Stimulated activated CD4-positive, alpha-beta T cell treated with anti-CD3 and anti-CD28 coated beads, Interleukin-15, amount 100 ng/mL, for 1 hour (primary cell): ENCODE results near the gene NUP50.

Source experiments
- DNase-seq, 2 donors: peaks; one replicate each; pipeline ENCODE4 v3.0.0-alpha.2; 2020; ENCODE audit warnings: low read depth in 1 of 2, low spot score in 1 of 2

The NUP50 gene

DNA sequence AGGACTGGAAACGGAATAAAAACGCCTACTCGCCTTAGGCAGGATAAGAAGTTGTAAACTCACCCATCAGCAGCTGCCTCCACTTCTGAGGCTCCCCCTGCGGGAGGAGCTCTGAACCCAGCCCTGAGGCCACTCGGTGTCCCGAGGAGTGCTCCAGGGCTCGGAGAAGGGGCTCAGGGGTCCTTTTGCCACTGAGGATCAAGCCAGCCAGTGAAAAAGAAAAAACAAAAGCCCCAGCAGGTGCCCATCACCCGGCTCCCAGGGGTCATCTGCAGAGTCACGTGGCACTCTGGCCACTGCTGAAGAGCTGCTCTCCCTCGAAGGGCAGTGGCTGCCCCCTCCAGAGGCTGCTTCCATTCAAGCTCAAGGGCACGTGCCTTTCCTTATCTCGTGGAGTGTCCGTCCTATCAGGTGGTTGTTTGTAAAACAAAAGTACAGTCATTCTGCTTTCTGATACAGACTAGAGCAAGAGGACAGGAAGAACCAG is 29.0 kb downstream of the NUP50 start:
- DNase-seq: no peak

DNA sequence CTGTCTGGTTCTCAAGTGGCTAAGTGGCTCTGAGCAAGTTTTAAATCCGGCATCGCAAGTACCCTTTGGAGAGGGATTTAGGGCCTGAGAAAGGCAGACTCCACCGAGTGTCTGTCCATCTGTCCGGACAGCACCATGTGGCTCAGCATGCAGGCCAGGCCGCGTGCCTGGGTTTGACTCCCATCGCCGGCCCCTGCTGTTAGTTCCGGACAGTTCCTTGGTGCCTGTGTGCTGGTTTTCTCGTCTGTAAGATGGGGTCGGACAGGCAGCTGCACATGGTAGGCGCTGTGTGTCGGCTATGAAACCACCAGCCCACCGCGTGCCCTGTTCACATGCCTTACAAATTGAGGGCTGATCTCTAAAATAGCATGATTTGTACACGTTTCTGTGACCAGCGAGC is 31.0 kb downstream of the NUP50 start:
- no peak for DNase-seq

DNA sequence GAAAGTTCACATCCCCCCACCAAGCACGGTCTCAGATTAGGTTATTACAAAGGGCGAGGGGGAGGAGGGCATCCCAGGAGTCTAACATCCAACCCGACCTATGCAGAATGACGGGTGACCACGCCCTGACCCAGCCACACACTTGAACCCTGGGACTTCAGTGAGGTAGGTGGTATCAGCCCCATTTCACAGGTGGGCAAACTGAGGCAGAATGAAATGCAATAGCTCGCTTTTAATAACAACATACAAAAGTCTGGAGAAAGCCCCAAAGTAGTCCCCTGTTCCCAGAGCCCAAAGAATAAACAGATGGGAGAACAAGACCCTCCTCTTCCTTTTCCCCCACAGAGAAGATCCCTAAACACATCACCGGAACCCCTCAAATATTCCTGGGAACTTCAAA is 31.9 kb downstream of the NUP50 start:
- DNase-seq: no peak

DNA sequence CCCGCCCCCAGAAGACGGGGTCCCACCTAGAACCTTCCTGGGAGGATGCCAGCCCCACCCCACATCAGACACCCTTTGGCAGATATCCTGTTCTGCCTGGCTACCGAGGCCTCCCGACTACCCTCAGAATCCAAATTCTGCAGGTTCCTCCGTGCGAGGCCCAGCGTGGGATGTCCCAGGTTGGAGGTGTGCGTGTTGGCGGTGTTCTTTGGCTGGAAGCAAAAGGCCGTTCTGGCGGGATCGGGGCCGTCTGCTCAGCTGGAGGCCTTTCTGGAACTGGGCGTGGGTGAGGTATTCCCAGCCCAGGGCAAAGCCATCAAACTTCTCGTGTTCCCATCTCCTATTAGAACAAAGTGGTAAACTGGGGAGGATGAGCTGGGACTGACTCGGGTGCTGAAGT is 32.6 kb downstream of the NUP50 start:
- DNase-seq: no peak

DNA sequence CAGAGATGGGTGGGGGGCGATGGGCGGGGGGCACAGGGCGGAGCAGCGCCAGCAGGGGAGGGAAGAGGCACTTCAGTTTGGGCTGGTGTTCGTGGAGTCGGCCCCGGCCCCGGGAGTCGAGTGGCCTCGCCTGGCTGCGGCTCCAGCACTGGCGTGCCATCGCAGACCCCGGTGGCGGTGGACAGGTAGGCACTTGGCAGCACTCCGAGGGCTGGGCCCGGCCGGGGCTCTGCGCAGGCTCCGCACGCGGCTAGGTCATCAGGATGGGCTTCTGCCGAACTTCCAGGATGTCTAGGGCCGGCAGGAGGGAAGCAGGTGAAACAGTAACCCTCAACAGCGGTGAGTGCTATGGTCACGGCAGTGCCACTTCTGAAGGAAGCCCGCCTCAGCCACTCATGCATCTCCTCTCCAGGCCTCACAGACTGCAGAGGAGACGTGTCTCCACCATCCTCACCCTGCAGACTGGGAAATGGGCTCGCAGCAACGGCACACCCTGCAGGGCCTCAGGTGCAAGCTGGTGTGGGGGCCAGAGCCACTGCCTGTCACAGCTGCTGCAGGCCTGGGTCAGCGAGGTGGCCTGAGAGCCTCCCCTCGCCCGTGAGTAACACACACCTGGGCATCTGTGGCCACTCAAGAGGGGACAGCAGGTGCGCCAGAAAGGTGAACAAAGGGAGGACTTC is 33.3 kb downstream of the NUP50 start:
- no peak for DNase-seq

DNA sequence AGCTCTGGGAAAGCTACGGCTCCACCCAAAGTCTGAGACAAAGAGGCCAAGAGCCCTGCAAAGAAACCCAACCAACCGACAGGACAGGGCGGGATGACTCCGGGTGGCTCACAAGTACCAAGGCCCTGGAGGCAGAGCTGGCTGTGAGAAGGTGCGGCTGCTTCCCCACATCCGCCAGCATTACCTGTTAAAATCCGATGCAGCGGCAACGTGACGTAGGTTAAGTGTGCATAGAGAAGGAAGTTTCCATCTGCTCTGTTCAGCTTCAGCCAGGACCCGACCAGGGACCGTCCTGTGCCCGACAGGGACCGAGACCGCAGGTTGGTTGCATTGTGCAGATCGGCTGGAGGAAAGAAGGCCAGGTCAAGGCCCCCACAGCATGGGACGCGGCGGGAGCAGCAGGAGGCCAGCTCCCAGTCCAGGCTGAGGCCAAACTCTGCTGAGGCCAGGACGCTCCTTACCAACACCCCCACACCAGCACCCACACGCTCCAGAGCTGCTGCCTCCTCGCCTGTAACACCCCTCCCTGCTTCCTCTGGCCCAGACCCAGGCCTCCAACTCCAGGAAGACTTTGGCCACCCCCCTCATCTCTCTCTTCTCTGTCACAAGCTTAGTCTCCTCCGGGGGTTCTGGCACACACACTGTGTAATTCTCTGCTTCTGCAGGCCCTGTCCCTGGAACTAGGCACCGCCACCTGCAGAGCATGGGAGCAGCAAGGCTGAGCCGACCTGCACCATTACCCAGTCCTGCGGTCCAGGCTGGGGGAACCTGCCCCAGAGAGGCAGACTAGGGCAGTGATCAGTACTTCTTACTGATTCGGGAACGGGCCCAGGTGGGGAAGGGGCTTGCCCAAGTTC is 34.1 kb downstream of the NUP50 start:
- DNase-seq: no peak

DNA sequence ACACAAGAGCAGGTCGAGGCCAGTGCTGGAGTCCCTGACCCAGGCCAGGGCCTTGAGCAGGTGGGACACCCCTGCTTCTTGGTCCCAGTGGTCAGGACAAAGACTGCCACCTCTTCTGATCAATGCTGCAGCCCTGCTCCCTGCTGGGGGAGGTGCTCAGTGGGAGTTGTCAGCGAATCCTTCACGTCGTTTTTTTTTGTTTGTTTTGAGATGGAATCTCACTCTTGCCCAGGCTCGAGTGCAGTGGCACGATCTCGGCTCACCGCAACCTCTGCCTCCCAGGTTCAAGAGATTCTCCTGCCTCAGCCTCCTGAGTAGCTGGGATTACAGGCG is 34.7 kb downstream of the NUP50 start:
- DNase-seq: no peak

- DNase-seq: no peak
Measured at GRCh38 chr22:45199723-45200122, 36.0 kb downstream of the NUP50 start.

- DNase-seq: no peak
Measured at GRCh38 chr22:45200230-45200629, 36.5 kb downstream of the NUP50 start.

DNA sequence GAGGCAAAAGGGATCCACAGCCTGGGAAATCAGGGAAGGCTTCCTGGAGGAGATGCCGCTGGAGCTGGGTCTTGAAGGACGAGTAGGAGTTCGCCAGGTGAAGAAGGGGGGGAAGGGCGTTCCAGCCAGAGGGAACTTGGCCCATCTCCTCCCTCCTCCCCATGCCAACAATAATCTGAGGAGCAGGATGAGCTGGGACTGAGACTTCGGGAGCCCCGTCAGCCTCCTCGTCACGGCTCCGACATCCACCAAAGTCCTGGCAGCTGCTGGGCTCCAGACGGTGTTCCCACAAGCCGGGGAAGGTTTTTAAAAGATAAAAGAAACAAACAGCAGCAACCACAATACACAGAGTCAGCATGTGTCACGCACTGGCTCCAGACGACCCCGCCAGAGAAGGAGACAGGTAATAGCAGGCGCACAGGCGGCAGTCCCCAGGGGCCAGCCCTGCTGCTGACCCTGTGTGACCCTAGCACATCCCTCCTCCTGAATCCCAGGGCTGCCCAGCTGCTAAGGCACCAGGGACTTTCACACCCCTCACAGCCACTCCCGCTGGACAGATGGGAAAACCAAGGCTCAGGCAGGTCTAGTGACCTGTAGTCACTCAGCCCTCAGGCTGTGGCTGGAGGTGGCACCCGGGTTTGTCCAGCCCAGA is 37.3 kb downstream of the NUP50 start:
- no peak for DNase-seq

DNA sequence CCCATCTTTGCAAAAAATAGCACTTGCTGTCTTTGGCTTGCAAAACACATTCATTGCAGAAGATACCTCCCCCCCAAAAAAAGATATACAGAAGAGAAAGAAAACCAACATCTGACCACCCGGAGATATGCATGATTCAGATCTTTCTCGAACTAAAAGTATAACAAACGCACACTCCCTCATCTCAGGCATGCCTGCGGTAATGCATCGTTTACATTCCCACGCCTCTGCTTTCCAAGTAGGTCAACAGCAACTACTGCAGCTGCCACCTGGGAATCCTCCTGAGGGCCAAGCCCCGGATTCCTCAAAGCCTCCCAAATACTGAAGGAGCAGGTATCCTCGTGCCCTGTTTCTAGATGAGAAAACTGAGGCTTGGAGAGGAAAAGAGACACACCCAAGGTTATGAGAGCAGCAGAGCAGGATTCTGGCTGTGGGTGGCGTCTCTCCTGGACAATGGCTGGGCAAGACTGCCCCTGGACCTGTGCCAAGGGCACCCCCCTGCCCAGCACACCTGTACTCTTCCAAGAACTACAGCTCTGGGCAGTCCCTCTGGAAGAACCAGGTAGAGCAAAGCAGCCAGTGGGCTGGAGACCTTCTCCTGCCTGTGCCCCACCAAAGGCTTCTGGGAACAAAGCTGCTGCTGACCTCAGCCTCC is 38.1 kb downstream of the NUP50 start:
- DNase-seq: no peak

DNA sequence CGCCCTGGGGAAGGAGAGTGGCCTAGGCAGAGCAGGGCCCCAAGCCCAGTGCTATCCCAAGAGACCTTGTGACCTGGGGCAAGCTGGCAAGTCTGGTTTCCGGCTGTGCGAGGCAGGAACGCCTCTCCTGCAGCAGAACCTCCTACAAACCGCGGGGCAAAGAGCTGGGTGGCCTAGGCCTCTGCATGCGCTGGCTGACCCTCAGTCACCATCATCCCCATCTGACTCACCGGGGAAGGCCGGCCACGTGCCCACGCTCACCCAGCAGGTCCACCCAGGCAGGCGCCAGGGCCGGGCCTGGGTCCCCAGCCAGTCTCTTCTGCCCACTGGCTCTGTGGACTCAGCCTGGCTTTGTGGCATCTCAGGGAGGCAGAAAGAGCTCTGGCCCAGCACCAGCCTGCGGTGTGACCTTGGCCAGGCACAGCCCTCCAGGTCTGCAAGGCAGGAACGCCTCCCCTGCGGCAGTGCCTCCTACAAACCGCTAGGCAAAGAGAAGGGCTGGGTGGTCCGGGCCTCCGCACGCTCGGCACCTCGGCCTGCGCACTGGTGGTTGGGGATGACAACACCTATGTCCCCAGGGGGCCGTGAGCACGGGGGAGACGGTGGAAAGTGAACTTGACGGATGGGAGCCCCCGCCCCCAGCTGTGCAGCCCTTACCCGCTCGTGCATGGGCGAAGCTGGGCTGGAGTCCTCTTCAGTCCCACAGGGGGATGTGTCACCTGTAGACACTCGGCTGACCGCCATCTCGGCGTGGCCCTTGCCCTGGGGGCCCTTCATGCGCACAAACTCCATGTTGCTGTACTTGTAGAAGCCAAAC is 38.8 kb downstream of the NUP50 start:
- DNase-seq: no peak

- DNase-seq: no peak
Measured at GRCh38 chr22:45203150-45203951, 39.6 kb downstream of the NUP50 start.

DNA sequence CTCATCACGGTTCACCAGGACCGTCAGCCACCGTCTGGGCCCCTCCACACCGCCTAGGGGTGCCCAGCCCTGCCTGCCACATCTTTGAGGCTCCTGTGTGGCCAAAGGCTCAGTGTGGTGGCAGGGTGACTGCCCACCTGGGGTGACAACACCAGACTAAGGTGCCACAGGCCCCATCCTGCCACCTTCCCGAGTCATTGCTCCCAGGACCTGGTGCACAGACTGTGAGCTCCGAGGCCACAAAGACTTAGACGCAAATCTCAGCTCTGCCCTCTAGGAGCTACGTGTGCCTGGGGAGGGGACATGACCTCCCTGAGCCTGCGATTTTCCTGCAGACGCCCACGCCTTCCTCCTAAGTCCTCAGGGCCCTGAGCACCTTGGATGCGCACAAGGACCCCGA is 40.5 kb downstream of the NUP50 start:
- DNase-seq: no peak

- no peak for DNase-seq
Measured at GRCh38 chr22:45204819-45205218, 41.1 kb downstream of the NUP50 start.

GRCh38 chr22:45205276-45205925 is 41.7 kb downstream of the NUP50 start:
- no peak for DNase-seq

GRCh38 chr22:45206233-45206632 is 42.5 kb downstream of the NUP50 start:
- no peak for DNase-seq

GRCh38 chr22:45207533-45207932 is 43.8 kb downstream of the NUP50 start:
- DNase-seq: no peak

GRCh38 chr22:45207981-45208664 is 44.4 kb downstream of the NUP50 start:
- DNase-seq: no peak
